Measurements from ENCODE around the gene SAFB. TPM values are rescaled to one million over a fixed set of nuclear protein-coding genes. Genes with fewer than 3 reads are reported as not detected.
"Not testable (repeated sequence)": the region's sequence is repeated elsewhere in the genome, so short reads cannot be mapped to it uniquely, and the experiment has no call there.

Gene SAFB
- total RNA-seq, 4 donors from 2014 or later, result 39.7 to 73.6 (median 65.2) TPM

- Histone ChIP-seq H3K9me3 (no peaks in the 10 kb centered on the region), H3K4me1 (no peaks in the 10 kb centered on the region), H3K4me3 (no peak overlapping the region), H3K27me3 (no peaks in the 10 kb centered on the region), H3K36me3 (peaks cover 2 to 93% of the 10 kb centered on the region in 2 donors), H3K27ac (no peak overlapping the region)
- 87 to 90% methylated on average over 11 to 16 of the region's 16 CpGs for WGBS, 2 donors (ENCODE audit: low coverage in 1 of 2)
- no peak for ATAC-seq
- no peak for TF ChIP-seq EP300 (IDR thresholded peaks at IDR 0.05)
- no peak for TF ChIP-seq POLR2A (IDR thresholded peaks at IDR 0.05)
- no peak for TF ChIP-seq POLR2AphosphoS5 (IDR thresholded peaks at IDR 0.05)
- no peak for TF ChIP-seq CTCF (IDR thresholded peaks at IDR 0.05)
Observed at GRCh38 chr19:5607318-5608275, 15.3 kb upstream of the SAFB start.

- Histone ChIP-seq H3K27ac (no peak overlapping the region), H3K36me3 (peaks cover 4 to 93% of the 10 kb centered on the region in 2 donors), H3K27me3 (no peaks in the 10 kb centered on the region), H3K4me3 (no peak overlapping the region), H3K9me3 (no peaks in the 10 kb centered on the region), H3K4me1 (no peaks in the 10 kb centered on the region)
- TF ChIP-seq POLR2AphosphoS5 (IDR thresholded peaks at IDR 0.05), result no peak
- TF ChIP-seq CTCF (IDR thresholded peaks at IDR 0.05), result no peak
- no peak for TF ChIP-seq EP300 (IDR thresholded peaks at IDR 0.05)
- TF ChIP-seq POLR2A (IDR thresholded peaks at IDR 0.05), result no peak
- WGBS, 2 donors (ENCODE audit: low coverage in 1 of 2), result 87 to 94% methylated on average over 6 to 7 of the region's 10 CpGs
- ATAC-seq, result no peak
Observed at GRCh38 chr19:5608291-5608690, 14.6 kb upstream of the SAFB start.

GRCh38 chr19:5608766-5609165 is 14.1 kb upstream of the SAFB start:
- not testable (repeated sequence) for H3K27me3 ChIP-seq, H3K9me3 ChIP-seq, H3K4me3 ChIP-seq, ATAC-seq, H3K4me1 ChIP-seq, H3K27ac ChIP-seq
- H3K36me3 ChIP-seq, result peaks cover 6 to 93% of the 10 kb centered on the region in 2 donors
- 84 to 93% methylated on average over 3 to 6 of the region's 9 CpGs for WGBS, 2 donors (ENCODE audit: low coverage in 1 of 2)

GRCh38 chr19:5609881-5610448 is 12.9 kb upstream of the SAFB start:
- WGBS, 2 donors (ENCODE audit: low coverage in 1 of 2), result 88 to 94% methylated on average over 3 to 12 of the region's 16 CpGs
- peaks cover 6 to 93% of the 10 kb centered on the region in 2 donors for H3K36me3 ChIP-seq

More at GRCh38 chr19:5609881-5610448, 12.9 kb upstream of the SAFB start:
- Histone ChIP-seq H3K4me3 (no peak overlapping the region), H3K27me3 (no peaks in the 10 kb centered on the region), H3K9me3 (no peaks in the 10 kb centered on the region), H3K27ac (no peak overlapping the region), H3K4me1 (no peaks in the 10 kb centered on the region)
- no peak for TF ChIP-seq EP300 (IDR thresholded peaks at IDR 0.05)
- TF ChIP-seq CTCF (IDR thresholded peaks at IDR 0.05), result no peak
- no peak for TF ChIP-seq POLR2A (IDR thresholded peaks at IDR 0.05)
- no peak for TF ChIP-seq POLR2AphosphoS5 (IDR thresholded peaks at IDR 0.05)
- ATAC-seq, result no peak

Data from gastroesophageal sphincter (tissue), 4 donors.